Kidney (tissue), 14 donors: Measurements from ENCODE around the gene TSNAXIP1. TPM values are rescaled to one million over a fixed set of nuclear protein-coding genes. Genes with fewer than 3 reads are reported as not detected.

Source experiments
- DNase-seq, 5 donors: peaks; one replicate each; pipeline ENCODE4 v3.0.0-alpha.2; 2013 to 2020
- FAIRE-seq: peaks from 2 replicates; lab custom pipeline; 2012; peaks lifted over from hg19 to GRCh38; lab: Jason Lieb, UNC
- H3K27ac ChIP-seq, 2 donors: one replicate each; pipeline ENCODE4 v1.7.0; 2013; ENCODE audit warnings: low read depth in 2 of 2, low read length in 2 of 2, inconsistent platforms in 1 of 2
- H3K27me3 ChIP-seq: one replicate; pipeline ENCODE4 v1.7.1; 2013; ENCODE audit warnings: low read length, inconsistent platforms; ENCODE audit not compliant: control insufficient read depth, insufficient read depth
- H3K36me3 ChIP-seq, 3 donors: one replicate each; pipeline versions ENCODE4 v1.7.0 to v1.7.1; 2013; ENCODE audit warnings: low read length in 3 of 3, control low read depth in 1 of 3, inconsistent platforms in 1 of 3; ENCODE audit not compliant: insufficient read depth in 3 of 3, control insufficient read depth in 2 of 3
- H3K4me1 ChIP-seq, 3 donors: one replicate each; pipeline versions ENCODE4 v1.7.0 to v1.7.1; 2013; ENCODE audit warnings: low read length in 3 of 3, inconsistent platforms in 1 of 3, low read depth in 1 of 3; ENCODE audit not compliant: control insufficient read depth in 2 of 3, insufficient read depth in 2 of 3
- H3K4me3 ChIP-seq, 3 donors: one replicate each; pipeline versions ENCODE4 v1.7.0 to v1.8.1; 2013; ENCODE audit warnings: low read length in 3 of 3, control low read depth in 1 of 3, inconsistent platforms in 1 of 3
- H3K9ac ChIP-seq, 3 donors: one replicate each; pipeline versions ENCODE4 v1.7.0 to v1.7.1; 2013; ENCODE audit warnings: low read length in 3 of 3, control low read depth in 1 of 3, inconsistent platforms in 1 of 3
- H3K9me3 ChIP-seq, 3 donors: one replicate each; pipeline versions ENCODE4 v1.7.0 to v1.7.1; 2013; ENCODE audit warnings: low read length in 3 of 3, control low read depth in 1 of 3, inconsistent platforms in 1 of 3; ENCODE audit not compliant: control insufficient read depth in 2 of 3, insufficient read depth in 1 of 3
- intact Hi-C: fragments of 100-400 bp; cut with DNase I; formaldehyde crosslinking; loops from one replicate; pipeline ENCODE4 v1.11.1; 2022
- polyA plus RNA-seq: library from polyadenylated mRNA; stranded (reverse); fragments of 350-450 nt; fragmentation: Illumina TruSeq; extraction: RNeasy Lipid Tissue Mini Kit (QIAGEN cat#74804); gene quantifications from one replicate; pipeline ENCODE4 v1.2.3, GENCODE V29; 2014; ENCODE audit warnings: low read depth, low replicate concordance; ENCODE audit not compliant: insufficient read depth
- total RNA-seq: library from RNA; stranded (reverse); fragmentation: NEBNext Ultra II Directional; extraction: Animal tissue kit (Norgen Biotek cat#: 25700); gene quantifications from one replicate; pipeline ENCODE4 v1.2.1, GENCODE V29; 2021
- TF ChIP-seq, protein P1 (sequence below): IDR thresholded peaks from 3 replicates; pipeline ENCODE4 v1.5.1; 2012; ENCODE audit warnings: mild to moderate bottlenecking, moderate library complexity, borderline replicate concordance; ENCODE audit not compliant: insufficient read depth; ENCODE audit errors: extremely low read depth
- donor health status: control.
- donor health status: control.
- donor health status: control.
- donor health status: control.
- donor health status: control.
- donor health status: DM: yes; HTN: yes; CAD: no.
- donor health status: Normal renal cell carcinoma (clear cell type).

The TSNAXIP1 gene
- total and polyA plus RNA-seq, 2 donors from 2014 or later = 2.8 to 3.9 TPM

DNA sequence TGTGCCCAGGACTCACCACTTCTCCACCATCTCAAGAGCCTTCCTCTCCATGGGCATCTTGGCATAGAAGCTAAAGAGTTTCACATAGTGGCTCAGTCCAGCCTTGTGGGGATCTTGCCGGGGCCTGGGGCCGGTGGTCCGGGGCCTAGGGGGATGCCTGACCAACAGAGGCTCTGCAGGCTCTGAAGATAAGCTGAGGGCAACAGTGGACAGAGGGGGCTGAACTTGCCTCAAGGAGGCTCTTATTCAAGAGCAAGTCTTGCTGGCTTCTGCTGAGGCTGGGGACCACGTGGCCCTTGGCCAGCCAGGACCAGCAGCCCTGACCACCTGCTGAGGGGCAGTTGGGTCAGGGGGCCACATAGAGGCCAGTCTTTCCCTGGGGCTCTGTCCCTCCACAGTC is 22.0 kb downstream of the TSNAXIP1 start:
- DNase-seq (no peak), FAIRE-seq (no peak)
- Histone ChIP-seq H3K27me3 (no peaks in the 10 kb centered on the region), H3K9ac (no peak overlapping the region), H3K36me3 (peaks cover 0 to 22% (median 10%) of the 10 kb centered on the region in 3 donors), H3K27ac (no peak overlapping the region), H3K9me3 (no peaks in the 10 kb centered on the region), H3K4me1 (peaks cover 0 to 8% (median 3%) of the 10 kb centered on the region in 3 donors), H3K4me3 (no peak overlapping the region)
- intact Hi-C loops = no loop called here
- TF ChIP-seq, protein P1, sequence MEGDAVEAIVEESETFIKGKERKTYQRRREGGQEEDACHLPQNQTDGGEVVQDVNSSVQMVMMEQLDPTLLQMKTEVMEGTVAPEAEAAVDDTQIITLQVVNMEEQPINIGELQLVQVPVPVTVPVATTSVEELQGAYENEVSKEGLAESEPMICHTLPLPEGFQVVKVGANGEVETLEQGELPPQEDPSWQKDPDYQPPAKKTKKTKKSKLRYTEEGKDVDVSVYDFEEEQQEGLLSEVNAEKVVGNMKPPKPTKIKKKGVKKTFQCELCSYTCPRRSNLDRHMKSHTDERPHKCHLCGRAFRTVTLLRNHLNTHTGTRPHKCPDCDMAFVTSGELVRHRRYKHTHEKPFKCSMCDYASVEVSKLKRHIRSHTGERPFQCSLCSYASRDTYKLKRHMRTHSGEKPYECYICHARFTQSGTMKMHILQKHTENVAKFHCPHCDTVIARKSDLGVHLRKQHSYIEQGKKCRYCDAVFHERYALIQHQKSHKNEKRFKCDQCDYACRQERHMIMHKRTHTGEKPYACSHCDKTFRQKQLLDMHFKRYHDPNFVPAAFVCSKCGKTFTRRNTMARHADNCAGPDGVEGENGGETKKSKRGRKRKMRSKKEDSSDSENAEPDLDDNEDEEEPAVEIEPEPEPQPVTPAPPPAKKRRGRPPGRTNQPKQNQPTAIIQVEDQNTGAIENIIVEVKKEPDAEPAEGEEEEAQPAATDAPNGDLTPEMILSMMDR = no peak

DNA sequence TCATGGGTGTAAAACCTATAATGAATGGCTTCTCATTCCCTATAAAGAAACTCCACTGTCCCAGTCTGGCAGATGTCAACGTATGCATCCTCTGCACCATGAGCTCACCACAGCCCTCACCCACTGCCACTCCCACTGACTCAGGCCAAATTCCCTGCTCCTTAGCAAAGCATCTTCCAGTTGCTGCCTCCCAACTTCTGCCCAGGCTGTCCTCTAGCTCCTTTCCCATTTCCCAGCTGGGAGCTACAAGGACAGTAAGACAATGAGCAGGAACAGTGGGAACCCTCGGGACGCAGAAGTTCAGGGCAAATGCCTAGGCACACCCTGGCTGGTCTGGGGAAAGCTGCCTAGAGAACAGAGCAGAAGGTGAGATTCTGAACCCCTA is 26.3 kb downstream of the TSNAXIP1 start:
- Histone ChIP-seq H3K27ac (no peak overlapping the region), H3K27me3 (no peaks in the 10 kb centered on the region), H3K36me3 (peaks cover 0 to 20% (median 10%) of the 10 kb centered on the region in 3 donors), H3K9ac (peak overlapping the region; percentile 38 to 81 (median 38)), H3K4me1 (peaks cover 0 to 12% (median 3%) of the 10 kb centered on the region in 3 donors), H3K4me3 (peak overlapping the region; percentile 31 to 87 (median 57)), H3K9me3 (no peaks in the 10 kb centered on the region)
- no peak for FAIRE-seq
- TF ChIP-seq, protein P1 = no peak
- DNase-seq = no peak
- intact Hi-C loops = no loop called here

DNA sequence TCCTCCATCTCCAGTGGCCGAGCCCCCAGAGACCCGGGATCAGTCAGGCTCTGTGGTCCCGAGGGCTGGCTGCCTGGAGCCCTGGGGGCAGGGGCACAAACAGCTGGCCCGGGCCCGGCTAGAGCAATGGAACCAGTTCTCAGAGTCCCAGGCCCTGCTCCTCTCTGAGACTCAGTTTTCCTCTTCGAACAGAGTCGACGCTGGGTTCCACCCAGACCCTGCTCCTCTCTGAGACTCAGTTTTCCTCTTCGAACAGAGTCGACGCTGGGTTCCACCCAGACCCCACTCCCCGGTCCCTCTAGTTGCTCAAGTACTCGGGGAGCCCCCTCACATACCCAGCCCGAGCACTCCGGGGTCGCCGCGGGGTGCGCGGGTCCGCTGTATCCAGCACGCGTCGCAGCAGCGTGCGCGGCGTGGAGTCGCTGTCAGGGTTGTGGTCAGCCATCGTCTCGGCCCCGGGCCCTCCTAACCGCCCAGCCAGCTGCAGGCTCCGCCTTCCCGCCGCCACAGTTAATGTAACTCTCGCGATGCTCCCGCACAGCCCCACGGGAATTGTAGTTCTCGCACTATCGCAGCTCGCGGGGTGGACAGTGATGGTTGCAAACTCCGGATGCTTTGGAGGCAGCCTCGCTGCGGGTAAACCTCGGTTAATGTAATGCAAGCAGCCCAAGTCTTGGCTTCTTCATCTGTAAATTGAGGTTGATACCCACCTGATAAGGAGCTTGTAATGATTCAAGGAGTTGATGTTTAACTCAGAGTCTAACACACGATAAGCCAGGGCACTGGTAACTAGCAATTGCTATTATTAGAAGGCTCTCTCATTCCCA is 26.9 kb downstream of the TSNAXIP1 start:
- TF ChIP-seq, protein P1 = no peak
- H3K9me3 ChIP-seq = no peaks in the 10 kb centered on the region
- H3K27me3 ChIP-seq = no peaks in the 10 kb centered on the region
- peaks cover 0 to 12% (median 3%) of the 10 kb centered on the region in 3 donors for H3K4me1 ChIP-seq
- intact Hi-C loops = no loop called here
- peak overlapping the region; percentile 31 to 87 (median 57) for H3K4me3 ChIP-seq
- no peak for FAIRE-seq
- no peak overlapping the region for H3K27ac ChIP-seq
- H3K36me3 ChIP-seq = peaks cover 0 to 17% (median 10%) of the 10 kb centered on the region in 3 donors
- DNase-seq = peak; percentile 94 to 97 (median 96)
- peak overlapping the region; percentile 43 to 81 (median 47) for H3K9ac ChIP-seq
